Bone marrow (tissue), 2 donors: ENCODE data around the gene ANKRD17.

Experiments
- DNase-seq, 2 donors: peaks; one replicate each; lab custom pipeline; 2025; lab: John Stamatoyannopoulos, UW

Gene ANKRD17

GRCh38 chr4:73129319-73129718 lies 129.3 kb downstream of the ANKRD17 start:
- no peak for DNase-seq

- peak in 1 of 2 donors; percentile 39 for DNase-seq
These were observed 130.7 kb downstream of the ANKRD17 start for GRCh38 chr4:73127839-73128453.

DNA sequence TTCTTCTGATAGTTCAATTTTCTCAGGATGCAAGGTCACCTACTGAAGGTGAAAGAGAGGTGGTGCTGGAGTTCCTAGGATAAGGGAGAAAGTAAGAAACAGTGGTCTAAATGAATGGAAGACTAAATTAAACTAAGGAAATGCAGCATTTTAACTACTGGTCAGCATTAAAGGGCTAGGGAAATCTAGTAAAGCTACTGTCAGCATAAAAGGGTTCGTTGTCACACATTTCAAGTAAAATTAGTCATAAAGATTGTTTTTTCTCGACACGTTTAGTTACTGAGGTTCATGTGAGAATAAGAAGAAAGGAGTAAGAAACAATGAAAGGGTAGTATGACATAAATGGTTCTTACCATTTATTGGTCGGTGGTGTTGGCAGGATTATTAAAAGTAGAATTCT lies 149.1 kb downstream of the ANKRD17 start:
- DNase-seq: no peak

DNA sequence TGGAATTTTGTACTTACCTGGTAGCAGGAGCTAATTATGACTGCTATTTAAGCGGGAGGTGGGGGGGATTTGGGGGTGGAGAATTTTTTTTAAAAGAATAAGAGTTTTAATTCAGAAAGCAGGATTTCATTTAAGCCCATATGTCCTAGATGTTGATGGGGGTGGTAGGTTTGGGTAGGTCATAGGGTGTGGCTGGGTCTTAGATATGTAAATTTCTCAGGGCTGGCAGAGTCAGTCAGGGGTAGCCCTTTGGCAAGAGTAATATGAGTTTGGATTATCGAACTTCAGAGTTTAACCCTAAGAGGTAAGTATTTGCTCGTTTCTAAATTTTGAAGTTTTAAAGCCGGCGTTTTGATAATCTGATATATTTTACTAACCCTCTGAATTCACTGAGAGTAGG lies 153.9 kb downstream of the ANKRD17 start:
- no peak for DNase-seq

DNA sequence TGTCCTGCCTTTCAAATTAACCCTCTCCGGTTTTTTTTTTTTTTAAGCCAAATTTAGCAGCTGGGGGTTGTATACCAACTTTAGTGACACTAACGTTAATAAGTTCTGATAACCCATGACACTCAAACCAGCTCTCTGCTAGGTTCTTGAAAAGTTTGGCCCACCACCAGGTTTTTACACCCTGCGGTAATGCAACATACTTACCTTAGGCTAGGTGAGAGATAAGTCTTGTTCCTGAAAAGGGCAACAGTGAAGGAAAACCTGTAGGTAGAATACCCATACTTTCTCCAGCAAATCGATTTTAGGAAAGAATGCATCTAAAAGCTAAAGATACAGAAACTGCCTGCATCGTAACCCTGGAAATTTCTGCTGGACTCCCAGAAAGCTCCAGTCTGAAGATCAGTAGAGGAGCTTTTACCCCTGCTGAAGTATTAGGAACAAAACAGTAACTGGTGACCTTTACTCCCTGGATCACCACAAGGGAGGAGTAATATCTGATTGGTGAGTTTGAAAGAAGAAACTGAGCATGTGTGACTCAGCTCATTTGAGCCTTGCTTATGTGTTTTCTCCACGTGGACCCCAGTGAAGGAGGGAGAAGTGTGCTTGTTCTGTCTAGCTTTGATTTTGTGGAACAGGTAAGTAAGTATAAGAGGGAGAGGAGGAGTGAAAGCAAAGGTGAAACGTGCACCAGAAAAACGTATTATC lies 154.6 kb downstream of the ANKRD17 start:
- DNase-seq: no peak

DNA sequence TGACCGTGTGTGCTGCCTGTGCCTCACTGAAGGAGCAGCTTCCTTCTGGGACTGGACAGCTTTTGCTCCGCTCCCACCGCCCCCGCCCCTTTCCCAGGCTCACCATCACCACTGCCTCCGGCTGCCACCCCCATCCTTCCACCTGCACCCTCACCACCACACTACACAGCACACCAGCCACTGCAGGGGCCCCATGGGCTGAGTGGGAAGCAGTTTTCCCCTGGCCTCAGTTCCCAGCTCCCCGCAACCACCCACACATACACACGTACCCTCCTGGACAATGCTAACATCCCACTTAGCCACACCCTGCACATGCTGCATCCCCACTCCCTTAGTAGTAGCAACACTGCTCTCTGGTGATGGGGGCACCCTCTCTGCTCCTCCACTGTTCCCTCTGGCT lies 159.5 kb downstream of the ANKRD17 start:
- no peak for DNase-seq

GRCh38 chr4:73098713-73099112 lies 159.9 kb downstream of the ANKRD17 start:
- DNase-seq: no peak

DNA sequence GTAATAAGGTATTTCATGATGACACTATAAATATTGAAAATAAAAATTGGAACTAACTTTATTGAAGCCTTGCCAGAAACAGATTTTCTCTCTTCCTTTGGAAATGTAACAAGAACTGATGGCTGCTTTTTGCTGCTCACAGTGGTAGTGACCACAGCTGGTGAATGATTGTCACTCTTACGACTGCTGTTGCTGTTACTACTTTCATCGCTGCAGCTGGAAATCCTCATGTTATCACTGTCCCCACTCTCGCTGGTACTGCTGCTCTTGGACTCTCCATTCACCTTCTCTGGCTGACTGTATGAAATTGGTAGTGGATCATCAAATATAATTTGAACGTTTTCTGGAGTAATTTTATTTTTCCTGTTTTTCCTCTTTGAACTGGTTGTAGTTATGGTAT lies 160.6 kb downstream of the ANKRD17 start:
- DNase-seq: no peak

GRCh38 chr4:73092868-73093267 lies 165.7 kb downstream of the ANKRD17 start:
- no peak for DNase-seq

- DNase-seq: no peak
These were observed 167.9 kb downstream of the ANKRD17 start for GRCh38 chr4:73090738-73091137.

DNA sequence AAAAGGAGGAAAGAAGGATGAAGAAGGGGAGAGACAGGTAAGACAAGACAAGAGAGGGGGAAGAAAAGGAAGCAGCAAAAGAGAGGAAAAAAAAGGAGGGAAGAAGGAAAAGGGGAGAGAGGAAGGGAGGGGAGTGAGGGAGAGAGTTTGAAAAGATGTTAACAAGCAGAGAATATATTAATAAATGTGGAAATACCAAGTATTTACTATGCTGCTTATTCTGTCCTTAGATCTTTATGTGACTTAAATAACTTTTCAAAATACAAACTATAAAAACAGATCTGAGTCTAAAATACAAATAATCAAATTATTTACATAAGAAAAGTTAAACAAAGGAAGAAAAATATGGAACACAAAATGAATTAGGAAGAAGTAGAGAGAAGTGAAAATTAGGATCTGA lies 170.7 kb downstream of the ANKRD17 start:
- no peak for DNase-seq

DNA sequence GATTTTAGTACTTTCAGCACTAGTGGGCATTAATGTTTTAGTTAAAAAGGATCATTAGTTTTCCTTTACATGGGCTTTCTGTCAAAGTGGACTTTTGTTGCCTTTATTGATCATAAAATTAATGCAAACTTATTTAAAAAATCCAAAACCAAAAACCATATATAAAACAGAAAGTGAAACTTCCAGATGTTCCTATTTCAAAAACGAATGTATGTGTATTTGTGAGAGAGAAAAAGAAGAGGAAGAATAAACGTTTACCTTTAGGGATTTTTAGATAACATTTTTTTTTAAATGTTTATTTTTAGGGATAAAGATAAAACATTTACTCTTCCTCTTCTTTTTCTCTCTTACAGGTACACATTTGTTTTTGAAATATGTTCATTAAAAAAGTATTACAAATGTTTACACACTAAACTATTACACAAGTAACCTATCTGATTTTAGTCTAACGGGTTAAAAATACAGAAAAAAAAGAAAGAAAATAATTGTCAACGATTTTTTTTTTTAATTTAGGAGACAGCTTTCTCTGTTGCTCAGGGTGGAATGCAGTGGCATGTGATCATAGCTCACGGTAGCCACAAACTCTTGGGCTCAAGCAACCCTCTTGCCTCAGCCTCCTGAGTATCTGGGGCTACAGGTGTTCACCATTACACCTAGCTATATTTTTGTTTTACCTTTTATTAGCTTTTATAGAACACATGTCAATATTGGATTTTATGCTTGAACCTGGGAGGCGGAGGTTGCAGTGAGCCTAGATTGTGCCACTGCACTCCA lies 172.3 kb downstream of the ANKRD17 start:
- DNase-seq: peak in 1 of 2 donors; percentile 18

DNA sequence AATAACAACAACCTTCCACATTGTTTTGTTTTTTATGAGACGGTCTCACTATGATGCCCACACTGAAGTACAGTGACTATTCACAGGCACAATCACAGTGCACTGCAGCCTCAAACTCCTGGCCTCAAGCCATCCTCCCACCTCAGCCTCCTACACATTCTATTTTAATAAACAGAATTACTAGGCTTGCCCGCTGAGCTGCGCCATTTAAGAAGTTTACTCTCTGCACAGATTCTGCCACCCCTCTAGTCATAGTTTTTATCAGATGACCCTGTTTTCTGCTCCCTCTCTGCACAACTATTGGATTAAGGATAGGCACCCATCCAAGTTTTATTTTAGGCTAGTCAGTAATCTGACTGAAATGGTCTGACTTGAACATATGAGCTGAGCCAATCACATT lies 177.8 kb downstream of the ANKRD17 start:
- DNase-seq: no peak

- no peak for DNase-seq
These were observed 182.8 kb downstream of the ANKRD17 start for GRCh38 chr4:73075832-73076231.

GRCh38 chr4:73070074-73070390 lies 188.6 kb downstream of the ANKRD17 start:
- no peak for DNase-seq

DNA sequence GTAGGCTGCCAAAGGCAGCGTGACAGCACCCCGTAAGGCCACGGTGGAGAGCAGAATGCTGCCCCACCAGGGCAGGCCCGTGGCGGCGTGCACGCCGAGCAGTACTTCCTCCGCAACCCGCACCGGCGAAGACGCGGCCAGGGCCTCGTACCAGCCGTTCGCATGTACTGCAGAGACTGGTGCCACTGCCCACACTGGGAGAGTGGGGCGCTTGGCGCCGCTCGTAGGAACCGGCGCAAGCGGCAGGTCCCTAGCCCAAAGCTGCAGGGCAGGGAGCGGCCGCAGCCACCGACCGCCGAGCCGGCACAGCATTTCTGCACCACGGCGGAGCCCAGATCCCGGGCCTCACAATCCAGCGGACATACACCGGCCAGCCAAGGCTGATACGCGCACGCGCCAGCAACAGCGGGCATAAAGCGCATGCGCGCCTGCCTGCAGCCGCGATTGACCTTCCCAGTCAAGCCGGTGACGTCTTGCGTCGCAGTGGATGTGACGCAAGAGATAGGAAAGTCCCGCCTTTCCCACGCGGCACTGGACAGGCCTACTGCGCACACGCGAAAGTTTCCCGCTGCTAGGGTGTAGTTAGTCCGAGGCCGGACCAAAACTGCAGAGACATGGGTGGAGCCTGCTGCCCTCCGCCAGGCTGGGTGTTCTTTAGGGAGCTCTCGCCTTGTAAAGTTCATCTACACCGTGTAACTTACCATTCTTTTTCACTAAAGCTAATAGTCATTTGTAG lies 189.1 kb downstream of the ANKRD17 start, which contains the start of gene COX18:
TSS of gene COX18 (minus strand) at position 379 of the 736 bp plus-strand sequence. CDS start at position 312, 67 bp downstream.
- peak; percentile 89 to 93 for DNase-seq

GRCh38 chr4:73068491-73069337 lies 189.9 kb downstream of the ANKRD17 start:
- peak in 1 of 2 donors; percentile 40 for DNase-seq

DNA sequence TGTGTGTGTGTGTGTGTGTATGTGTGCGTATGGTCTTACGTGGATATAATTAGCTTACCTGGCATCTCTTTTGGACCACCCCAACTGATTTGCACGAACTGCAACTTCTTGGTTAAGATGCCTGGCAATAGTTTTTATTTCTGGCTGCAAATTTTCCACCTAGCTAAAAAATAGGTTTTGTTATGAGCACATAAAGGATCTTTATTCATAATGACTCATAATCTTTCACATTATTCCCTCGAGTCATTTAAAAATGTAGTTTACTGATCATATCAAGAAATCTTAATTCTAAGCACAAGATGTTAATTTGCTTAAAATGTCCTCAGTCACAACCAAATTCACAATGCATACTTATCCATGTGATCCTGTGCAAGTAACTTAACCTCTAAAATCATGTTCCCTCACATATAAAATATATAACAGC lies 190.6 kb downstream of the ANKRD17 start:
- no peak for DNase-seq

GRCh38 chr4:73066928-73067327 lies 191.7 kb downstream of the ANKRD17 start:
- DNase-seq: no peak

DNA sequence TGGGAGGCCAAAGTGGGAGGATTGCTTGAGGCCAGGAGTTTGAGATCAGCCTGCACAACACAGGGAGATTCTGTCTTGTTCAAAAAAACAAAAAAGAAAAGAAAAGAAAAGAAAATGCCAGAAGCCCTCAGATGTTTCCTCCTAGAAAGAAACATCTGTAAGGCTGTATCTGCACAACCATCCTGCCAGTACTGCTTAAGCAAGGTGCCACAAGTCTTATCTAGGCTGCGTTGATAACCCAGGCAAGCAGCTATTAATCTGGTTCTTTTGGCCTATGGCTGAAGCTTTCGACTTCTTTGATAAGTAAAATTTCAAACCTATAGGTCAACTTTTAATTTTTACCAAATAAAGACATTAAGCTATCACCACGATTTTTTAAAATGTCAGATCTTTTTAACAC lies 192.2 kb downstream of the ANKRD17 start:
- no peak for DNase-seq

- DNase-seq: no peak
These were observed 194.1 kb downstream of the ANKRD17 start for GRCh38 chr4:73064536-73064935.
